ENCODE results near the gene ARHGEF17. TPM values are rescaled to one million over a fixed set of nuclear protein-coding genes. Genes with fewer than 3 reads are reported as not detected.

Gene ARHGEF17
- polyA plus RNA-seq, 4 donors = 0.67 to 54.8 (median 6.5) TPM

- 79 to 88% (median 81%) methylated on average over 9 of the region's 9 CpGs for WGBS, 3 donors
Observed at GRCh38 chr11:73286240-73286810, 21.8 kb upstream of the ARHGEF17 start.

DNA sequence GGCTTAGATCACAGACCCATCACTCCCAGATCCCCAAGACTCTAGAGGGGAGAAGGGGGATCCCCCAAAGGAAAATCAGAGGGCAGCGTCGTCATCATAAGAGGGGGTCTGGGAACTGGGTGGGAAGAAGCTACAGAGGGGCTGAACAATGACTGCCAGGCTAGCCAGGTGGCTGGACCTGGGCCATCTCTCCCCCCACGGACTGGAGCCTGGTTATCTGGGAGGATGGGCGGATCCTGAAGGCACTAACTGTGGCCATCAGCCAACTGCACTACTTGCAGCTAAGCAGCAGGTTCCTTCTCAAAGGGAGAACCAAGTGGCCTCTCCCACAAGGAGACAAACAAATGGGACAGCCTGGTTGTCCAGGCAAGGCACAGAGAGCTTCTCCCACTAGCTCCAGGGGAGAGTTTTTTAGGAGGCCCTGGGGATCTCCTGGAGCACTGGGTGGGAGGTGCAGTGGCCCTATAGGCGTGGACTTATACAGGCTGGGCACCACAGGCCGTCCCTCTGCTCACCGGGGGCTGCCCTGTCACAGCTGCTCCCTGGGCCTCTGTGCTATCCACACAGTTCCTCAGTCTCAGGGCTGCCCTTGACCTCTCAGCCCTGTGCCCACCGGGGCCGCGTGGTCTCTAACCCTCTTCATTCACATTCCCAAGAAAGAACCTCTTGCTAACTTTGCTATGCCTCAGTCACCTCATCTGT lies 20.5 kb upstream of the ARHGEF17 start:
- Histone ChIP-seq H3K27ac (ENCODE audit: low read depth in 1 of 3, low read length in 2 of 3) (peak overlapping the region in 1 of 3 donors; percentile 17), H3K4me1 (ENCODE audit: control insufficient read depth in 3 of 3, insufficient read depth in 2 of 3, low read depth in 1 of 3, low read length in 2 of 3) (peaks cover 0 to 74% (median 0%) of the 10 kb centered on the region in 3 donors), H3K4me3 (ENCODE audit: low read depth in 1 of 3, low read length in 3 of 3) (no peak overlapping the region), H3K36me3 (ENCODE audit: control insufficient read depth in 3 of 3, insufficient read depth in 2 of 3, low read depth in 1 of 3, low read length in 3 of 3) (peaks cover 0 to 22% (median 0%) of the 10 kb centered on the region in 3 donors), H3K27me3 (ENCODE audit: control insufficient read depth in 3 of 3, insufficient read depth in 3 of 3, low read length in 3 of 3) (no peaks in the 10 kb centered on the region), H3K9me3 (ENCODE audit: control insufficient read depth in 2 of 2, insufficient read depth in 1 of 2, low read depth in 1 of 2, low read length in 1 of 2) (no peaks in the 10 kb centered on the region)
- DNase-seq (no peak), FAIRE-seq (no peak)
- 67 to 70% (median 69%) methylated on average over 10 of the region's 10 CpGs for WGBS, 3 donors

More at GRCh38 chr11:73286240-73286810, 21.8 kb upstream of the ARHGEF17 start:
- Histone ChIP-seq H3K4me1 (ENCODE audit: control insufficient read depth in 3 of 3, insufficient read depth in 2 of 3, low read depth in 1 of 3, low read length in 2 of 3) (peaks cover 0 to 77% (median 0%) of the 10 kb centered on the region in 3 donors), H3K27me3 (ENCODE audit: control insufficient read depth in 3 of 3, insufficient read depth in 3 of 3, low read length in 3 of 3) (no peaks in the 10 kb centered on the region), H3K4me3 (ENCODE audit: low read depth in 1 of 3, low read length in 3 of 3) (no peak overlapping the region), H3K36me3 (ENCODE audit: control insufficient read depth in 3 of 3, insufficient read depth in 2 of 3, low read depth in 1 of 3, low read length in 3 of 3) (peaks cover 0 to 29% (median 0%) of the 10 kb centered on the region in 3 donors), H3K27ac (ENCODE audit: low read depth in 1 of 3, low read length in 2 of 3) (no peak overlapping the region), H3K9me3 (ENCODE audit: control insufficient read depth in 2 of 2, insufficient read depth in 1 of 2, low read depth in 1 of 2, low read length in 1 of 2) (no peaks in the 10 kb centered on the region)
- no peak for FAIRE-seq
- DNase-seq = no peak

GRCh38 chr11:73288192-73288872 lies 19.7 kb upstream of the ARHGEF17 start:
- WGBS, 3 donors = 63 to 72% (median 71%) methylated on average over 5 of the region's 5 CpGs
- Histone ChIP-seq H3K4me1 (ENCODE audit: control insufficient read depth in 3 of 3, insufficient read depth in 2 of 3, low read depth in 1 of 3, low read length in 2 of 3) (peaks cover 0 to 66% (median 0%) of the 10 kb centered on the region in 3 donors), H3K27me3 (ENCODE audit: control insufficient read depth in 3 of 3, insufficient read depth in 3 of 3, low read length in 3 of 3) (no peaks in the 10 kb centered on the region), H3K27ac (ENCODE audit: low read depth in 1 of 3, low read length in 2 of 3) (peak overlapping the region in 1 of 3 donors; percentile 69), H3K9me3 (ENCODE audit: control insufficient read depth in 2 of 2, insufficient read depth in 1 of 2, low read depth in 1 of 2, low read length in 1 of 2) (no peaks in the 10 kb centered on the region), H3K36me3 (ENCODE audit: control insufficient read depth in 3 of 3, insufficient read depth in 2 of 3, low read depth in 1 of 3, low read length in 3 of 3) (peaks cover 0 to 22% (median 0%) of the 10 kb centered on the region in 3 donors), H3K4me3 (ENCODE audit: low read depth in 1 of 3, low read length in 3 of 3) (no peak overlapping the region)
- FAIRE-seq (no peak), DNase-seq (no peak)

DNA sequence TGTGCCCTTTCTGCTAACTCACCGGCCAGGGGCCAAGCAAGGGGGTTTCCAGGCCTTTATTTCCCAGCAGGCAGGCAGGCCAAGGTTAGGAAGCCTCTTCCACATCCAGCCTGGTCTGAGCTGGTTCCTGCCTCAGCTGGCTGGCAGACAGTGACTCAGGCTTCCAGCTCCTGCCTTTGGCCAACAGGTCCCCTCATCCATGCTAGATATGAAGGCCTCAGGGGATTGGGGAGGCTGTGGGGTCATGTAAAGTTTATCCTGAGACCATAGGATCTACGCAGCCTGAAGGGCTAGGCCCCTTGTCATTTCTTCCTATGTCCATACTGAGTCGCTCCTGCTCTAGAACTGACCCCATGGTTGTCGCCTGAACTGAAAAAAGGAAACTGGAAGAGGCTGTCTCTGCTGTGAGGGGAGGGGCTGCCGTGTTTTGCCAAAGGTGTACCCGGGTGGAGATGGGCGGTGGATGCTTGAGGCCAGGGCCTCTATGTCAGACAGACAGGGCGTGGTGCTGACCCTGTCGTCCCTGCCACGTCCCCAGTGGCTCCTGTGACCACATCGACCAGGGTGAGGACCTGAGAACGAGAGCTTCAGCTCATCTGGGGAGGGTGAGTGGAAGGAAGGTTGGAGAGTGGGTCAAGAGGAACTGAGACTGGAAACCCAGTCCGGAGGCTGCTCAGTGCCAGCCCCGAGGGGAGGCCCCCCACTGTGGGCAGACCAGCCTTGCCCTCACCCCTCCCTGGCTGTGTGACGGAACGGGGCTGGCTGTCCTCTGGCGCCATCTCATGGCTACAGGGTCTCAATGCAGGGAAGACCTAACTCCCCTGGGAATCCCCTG lies 19.0 kb upstream of the ARHGEF17 start:
- WGBS, 3 donors = 17 to 26% (median 20%) methylated on average over 17 of the region's 17 CpGs
- H3K4me3 ChIP-seq (ENCODE audit: low read depth in 1 of 3, low read length in 3 of 3) = peak overlapping the region in 1 of 3 donors; percentile 27
- no peaks in the 10 kb centered on the region for H3K9me3 ChIP-seq (ENCODE audit: control insufficient read depth in 2 of 2, insufficient read depth in 1 of 2, low read depth in 1 of 2, low read length in 1 of 2)
- H3K27me3 ChIP-seq (ENCODE audit: control insufficient read depth in 3 of 3, insufficient read depth in 3 of 3, low read length in 3 of 3) = no peaks in the 10 kb centered on the region
- no peak for FAIRE-seq
- peaks cover 0 to 59% (median 0%) of the 10 kb centered on the region in 3 donors for H3K4me1 ChIP-seq (ENCODE audit: control insufficient read depth in 3 of 3, insufficient read depth in 2 of 3, low read depth in 1 of 3, low read length in 2 of 3)
- peak; percentile 51 to 82 for DNase-seq
- peak overlapping the region in 2 of 3 donors; percentile 49 to 69 for H3K27ac ChIP-seq (ENCODE audit: low read depth in 1 of 3, low read length in 2 of 3)
- H3K36me3 ChIP-seq (ENCODE audit: control insufficient read depth in 3 of 3, insufficient read depth in 2 of 3, low read depth in 1 of 3, low read length in 3 of 3) = peaks cover 0 to 18% (median 0%) of the 10 kb centered on the region in 3 donors

DNA sequence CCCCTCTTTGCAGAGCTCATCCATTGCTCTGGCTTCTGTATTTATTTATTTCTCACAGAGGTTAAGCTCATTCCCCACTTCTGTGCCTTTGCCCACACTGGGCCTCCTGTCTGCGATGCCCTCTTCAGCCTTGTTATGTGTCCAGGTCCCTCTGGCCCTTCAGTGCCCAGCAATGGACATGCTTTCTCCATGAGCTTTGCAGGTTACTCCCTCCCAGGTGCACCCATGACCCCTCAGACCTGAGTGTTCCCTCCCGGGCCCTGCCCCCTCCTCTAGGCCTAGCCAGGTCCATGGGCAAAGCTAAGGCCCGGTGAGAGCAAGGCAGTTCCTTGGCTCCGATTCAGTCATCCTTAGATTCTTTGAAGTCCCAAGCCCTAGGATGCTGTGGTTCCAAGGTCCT lies 17.5 kb upstream of the ARHGEF17 start:
- 91 to 96% (median 95%) methylated on average over 4 of the region's 4 CpGs for WGBS, 3 donors

DNA sequence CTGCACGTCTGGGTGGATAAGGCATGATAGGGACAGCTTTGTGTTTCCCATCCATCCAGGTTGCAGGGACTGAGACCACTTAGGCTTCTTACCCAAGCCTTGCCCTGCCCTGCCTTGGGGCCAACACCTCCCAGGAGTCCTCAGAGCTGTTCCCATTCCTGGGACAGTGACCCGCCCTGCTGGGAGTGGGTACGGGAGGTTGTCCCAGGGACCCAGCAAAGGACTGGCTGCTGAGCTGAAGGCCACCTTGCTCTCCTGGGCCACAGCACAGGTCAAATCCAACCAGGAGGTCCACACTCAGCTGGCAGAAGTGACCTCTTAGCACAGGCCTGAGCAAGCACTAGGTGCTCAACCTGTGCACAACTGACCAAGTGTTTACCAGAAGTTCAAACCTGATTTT lies 16.9 kb upstream of the ARHGEF17 start:
- Histone ChIP-seq H3K27ac (ENCODE audit: low read depth in 1 of 3, low read length in 2 of 3) (no peak overlapping the region), H3K4me3 (ENCODE audit: low read depth in 1 of 3, low read length in 3 of 3) (no peak overlapping the region), H3K27me3 (ENCODE audit: control insufficient read depth in 3 of 3, insufficient read depth in 3 of 3, low read length in 3 of 3) (no peaks in the 10 kb centered on the region), H3K36me3 (ENCODE audit: control insufficient read depth in 3 of 3, insufficient read depth in 2 of 3, low read depth in 1 of 3, low read length in 3 of 3) (peaks cover 0 to 8% (median 0%) of the 10 kb centered on the region in 3 donors), H3K9me3 (ENCODE audit: control insufficient read depth in 2 of 2, insufficient read depth in 1 of 2, low read depth in 1 of 2, low read length in 1 of 2) (no peaks in the 10 kb centered on the region), H3K4me1 (ENCODE audit: control insufficient read depth in 3 of 3, insufficient read depth in 2 of 3, low read depth in 1 of 3, low read length in 2 of 3) (peaks cover 0 to 52% (median 0%) of the 10 kb centered on the region in 3 donors)
- FAIRE-seq (no peak), DNase-seq (no peak)
- 76 to 92% (median 88%) methylated on average over 3 of the region's 3 CpGs for WGBS, 3 donors

More for the DNA sequence above, 17.5 kb upstream of the ARHGEF17 start:
- Histone ChIP-seq H3K4me3 (ENCODE audit: low read depth in 1 of 3, low read length in 3 of 3) (no peak overlapping the region), H3K4me1 (ENCODE audit: control insufficient read depth in 3 of 3, insufficient read depth in 2 of 3, low read depth in 1 of 3, low read length in 2 of 3) (peaks cover 0 to 55% (median 0%) of the 10 kb centered on the region in 3 donors), H3K27me3 (ENCODE audit: control insufficient read depth in 3 of 3, insufficient read depth in 3 of 3, low read length in 3 of 3) (no peaks in the 10 kb centered on the region), H3K9me3 (ENCODE audit: control insufficient read depth in 2 of 2, insufficient read depth in 1 of 2, low read depth in 1 of 2, low read length in 1 of 2) (no peaks in the 10 kb centered on the region), H3K36me3 (ENCODE audit: control insufficient read depth in 3 of 3, insufficient read depth in 2 of 3, low read depth in 1 of 3, low read length in 3 of 3) (peaks cover 0 to 10% (median 0%) of the 10 kb centered on the region in 3 donors), H3K27ac (ENCODE audit: low read depth in 1 of 3, low read length in 2 of 3) (no peak overlapping the region)
- FAIRE-seq (no peak), DNase-seq (no peak)

DNA sequence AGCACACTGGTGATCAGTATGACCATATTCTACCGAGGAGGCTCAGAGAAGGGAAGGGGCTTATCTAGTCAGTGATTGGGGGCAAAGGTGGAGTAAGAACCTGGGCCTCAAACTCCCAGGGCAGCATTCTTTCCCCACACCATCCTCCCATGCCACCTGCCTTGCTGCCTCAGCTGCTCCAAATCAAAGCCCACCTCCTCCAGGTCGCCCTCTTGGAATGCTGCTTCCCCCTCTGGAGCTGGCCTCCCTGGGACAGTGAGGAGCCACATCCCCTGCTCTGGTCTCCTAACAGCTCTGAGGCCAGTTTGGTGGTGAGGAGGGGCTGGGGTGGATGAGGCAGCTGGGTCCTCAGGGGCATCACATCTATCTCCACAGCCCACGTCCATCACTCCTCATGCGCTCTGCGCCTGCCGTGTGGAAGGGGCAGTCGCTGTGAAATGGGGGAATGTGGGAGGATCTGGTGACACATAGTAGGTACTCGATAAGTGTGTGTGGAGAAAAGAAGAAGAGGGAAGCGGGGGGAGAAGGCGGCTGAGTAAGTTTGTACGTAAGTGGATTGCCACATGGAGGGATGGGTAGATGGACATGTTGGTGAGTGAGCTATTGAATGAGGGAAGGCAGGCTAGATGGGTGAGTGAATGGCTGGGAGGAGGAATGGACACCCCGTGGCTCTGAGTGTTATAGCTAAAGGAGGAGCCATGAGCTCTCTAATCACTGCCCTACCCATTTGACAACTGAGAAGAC lies 16.1 kb upstream of the ARHGEF17 start:
- DNase-seq (no peak), FAIRE-seq (no peak)
- H3K27ac ChIP-seq (ENCODE audit: low read depth in 1 of 3, low read length in 2 of 3) = no peak overlapping the region
- H3K4me1 ChIP-seq (ENCODE audit: control insufficient read depth in 3 of 3, insufficient read depth in 2 of 3, low read depth in 1 of 3, low read length in 2 of 3) = peaks cover 0 to 45% (median 0%) of the 10 kb centered on the region in 3 donors
- no peak overlapping the region for H3K4me3 ChIP-seq (ENCODE audit: low read depth in 1 of 3, low read length in 3 of 3)
- no peaks in the 10 kb centered on the region for H3K9me3 ChIP-seq (ENCODE audit: control insufficient read depth in 2 of 2, insufficient read depth in 1 of 2, low read depth in 1 of 2, low read length in 1 of 2)
- H3K27me3 ChIP-seq (ENCODE audit: control insufficient read depth in 3 of 3, insufficient read depth in 3 of 3, low read length in 3 of 3) = no peaks in the 10 kb centered on the region
- peaks cover 0 to 14% (median 0%) of the 10 kb centered on the region in 3 donors for H3K36me3 ChIP-seq (ENCODE audit: control insufficient read depth in 3 of 3, insufficient read depth in 2 of 3, low read depth in 1 of 3, low read length in 3 of 3)
- 76 to 83% (median 79%) methylated on average over 12 of the region's 12 CpGs for WGBS, 3 donors

All from small intestine (tissue), 7 donors.